Measurements from ENCODE around the gene TTYH2.
"Not testable (repeated sequence)": the region's sequence is repeated elsewhere in the genome, so short reads cannot be mapped to it uniquely, and the experiment has no call there.

TTYH2 gene

GRCh38 chr17:74212913-74213791, at the start of gene TTYH2:
TTYH2 (plus strand) TSS chr17:74213571; CDS start chr17:74213588, 17 bp downstream.
- peak; percentile 28 for DNase-seq

GRCh38 chr17:74163836-74164235, 49.5 kb upstream of the TTYH2 start:
- no peak for DNase-seq

DNA sequence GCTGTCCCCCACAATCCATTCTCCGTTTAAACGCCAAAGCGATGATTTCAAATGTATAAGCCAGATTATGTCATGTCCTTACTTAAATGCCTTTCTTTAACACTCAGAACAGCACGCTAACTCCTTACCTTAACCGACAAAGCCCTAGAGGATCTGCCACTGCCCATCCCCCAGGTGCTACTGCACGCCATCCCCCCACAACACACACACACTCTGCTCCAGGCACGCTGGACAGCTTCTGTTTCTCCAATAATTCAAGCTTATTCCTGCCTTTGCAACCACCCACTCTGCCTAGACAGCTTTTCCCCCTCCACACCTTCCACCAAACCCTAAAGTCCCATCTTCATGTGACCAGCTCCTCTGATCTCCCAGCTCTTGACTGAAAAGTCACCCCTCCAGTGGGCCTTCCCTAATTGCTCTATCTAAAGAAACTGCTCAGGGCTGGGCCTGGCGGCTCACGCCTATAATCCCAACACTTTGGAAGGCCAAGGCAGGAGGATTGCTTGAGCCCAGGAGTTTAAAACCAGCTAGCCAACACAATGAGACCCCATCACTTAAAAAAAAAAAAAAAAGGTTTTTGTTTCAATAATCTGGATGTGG, 48.8 kb upstream of the TTYH2 start:
- no peak for DNase-seq

DNA sequence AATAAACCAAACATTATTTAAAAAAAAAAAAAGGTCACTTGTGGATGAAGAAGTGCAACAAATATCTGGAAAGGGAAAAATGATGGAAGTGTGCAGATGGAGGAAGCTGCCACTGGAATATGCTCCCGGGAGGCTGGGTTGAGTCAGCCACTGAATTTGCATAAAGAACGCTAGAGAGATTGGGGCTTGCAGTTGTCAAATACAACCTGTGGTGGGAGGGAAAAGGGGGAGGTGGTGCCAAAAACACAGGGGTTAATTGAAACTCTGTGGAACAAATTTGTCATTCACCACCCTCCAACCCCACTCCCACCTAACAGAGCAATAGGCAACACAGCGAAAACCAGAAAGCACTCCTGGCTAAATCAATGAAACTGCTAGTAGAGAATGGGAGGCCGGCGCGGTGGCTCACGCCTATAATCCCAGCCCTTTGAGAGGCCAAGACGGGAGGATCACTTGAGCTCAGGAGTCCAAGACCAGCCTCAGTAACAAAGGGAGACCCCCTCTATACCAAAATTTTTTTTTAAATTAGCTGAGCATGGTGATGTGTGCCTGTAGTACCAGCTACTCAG, 47.5 kb upstream of the TTYH2 start:
- no peak for DNase-seq

GRCh38 chr17:74170924-74171323, 42.4 kb upstream of the TTYH2 start:
- no peak for DNase-seq

GRCh38 chr17:74172700-74173099, 40.7 kb upstream of the TTYH2 start:
- peak; percentile 15 for DNase-seq

DNA sequence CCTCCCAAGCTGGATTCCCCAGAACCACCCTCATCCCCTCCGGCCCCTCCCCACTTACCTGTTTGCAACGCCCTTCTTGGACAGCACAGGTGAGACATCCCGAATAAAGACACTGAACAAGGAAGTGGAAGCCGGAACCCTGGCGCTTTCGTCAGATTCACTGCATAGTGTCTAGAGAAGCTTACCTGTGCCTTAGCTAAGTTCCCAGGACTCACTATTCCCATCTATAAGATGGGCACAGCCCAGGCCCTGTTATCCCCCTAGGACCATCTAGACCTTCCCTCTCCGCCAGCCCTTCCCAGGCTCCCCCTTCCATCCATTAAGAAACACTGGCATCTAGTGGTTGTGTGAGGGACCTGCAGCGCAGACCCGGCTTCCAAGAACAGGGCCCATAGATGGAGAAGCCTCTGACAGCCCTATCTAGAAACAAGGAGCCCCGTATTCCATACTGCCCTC, 36.8 kb upstream of the TTYH2 start:
- peak; percentile 61 for DNase-seq

DNA sequence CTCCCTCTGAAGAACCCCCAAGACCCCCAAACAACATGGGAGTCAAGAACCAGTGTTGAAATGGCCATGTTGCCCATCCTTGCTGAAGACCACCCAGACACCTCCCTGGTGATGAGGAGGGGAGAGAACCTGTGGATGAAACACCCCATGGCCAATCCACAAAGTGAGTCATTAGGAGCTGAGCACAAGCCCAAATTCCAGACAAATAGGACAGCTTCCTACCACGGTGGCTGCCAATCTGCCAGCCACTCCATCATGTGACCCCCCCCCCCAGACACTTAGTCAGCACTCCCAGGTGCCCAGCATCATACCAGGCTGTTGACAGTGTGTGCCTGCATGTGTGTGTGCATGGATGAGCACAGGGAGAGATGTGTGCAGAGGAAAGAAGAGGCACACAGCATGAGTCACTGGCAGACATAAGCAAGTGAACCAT, 36.3 kb upstream of the TTYH2 start:
- DNase-seq, result no peak

- DNase-seq, result no peak
These were observed 33.8 kb upstream of the TTYH2 start for GRCh38 chr17:74179576-74179975.

- no peak for DNase-seq
These were observed 33.0 kb upstream of the TTYH2 start for GRCh38 chr17:74180336-74180735.

DNA sequence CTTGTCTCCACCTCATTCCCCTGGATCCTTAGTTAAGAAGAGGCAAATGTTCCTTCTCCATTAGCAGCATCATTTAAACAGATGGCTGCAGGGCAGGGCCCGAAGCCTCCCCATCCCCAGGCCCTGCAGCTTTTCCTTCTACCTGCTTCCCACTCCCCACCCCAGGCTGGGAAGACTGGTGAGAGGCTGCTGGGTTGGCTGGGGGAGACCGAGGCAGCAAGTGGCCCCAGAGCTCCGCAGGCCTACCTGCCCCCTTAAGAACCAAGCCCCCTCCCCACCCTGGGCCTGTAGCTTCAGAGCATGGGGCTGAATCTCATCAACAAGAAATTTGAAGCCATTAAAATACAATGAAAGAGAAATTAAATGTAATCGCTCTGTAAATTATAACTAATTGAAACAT, 32.0 kb upstream of the TTYH2 start:
- no peak for DNase-seq

DNA sequence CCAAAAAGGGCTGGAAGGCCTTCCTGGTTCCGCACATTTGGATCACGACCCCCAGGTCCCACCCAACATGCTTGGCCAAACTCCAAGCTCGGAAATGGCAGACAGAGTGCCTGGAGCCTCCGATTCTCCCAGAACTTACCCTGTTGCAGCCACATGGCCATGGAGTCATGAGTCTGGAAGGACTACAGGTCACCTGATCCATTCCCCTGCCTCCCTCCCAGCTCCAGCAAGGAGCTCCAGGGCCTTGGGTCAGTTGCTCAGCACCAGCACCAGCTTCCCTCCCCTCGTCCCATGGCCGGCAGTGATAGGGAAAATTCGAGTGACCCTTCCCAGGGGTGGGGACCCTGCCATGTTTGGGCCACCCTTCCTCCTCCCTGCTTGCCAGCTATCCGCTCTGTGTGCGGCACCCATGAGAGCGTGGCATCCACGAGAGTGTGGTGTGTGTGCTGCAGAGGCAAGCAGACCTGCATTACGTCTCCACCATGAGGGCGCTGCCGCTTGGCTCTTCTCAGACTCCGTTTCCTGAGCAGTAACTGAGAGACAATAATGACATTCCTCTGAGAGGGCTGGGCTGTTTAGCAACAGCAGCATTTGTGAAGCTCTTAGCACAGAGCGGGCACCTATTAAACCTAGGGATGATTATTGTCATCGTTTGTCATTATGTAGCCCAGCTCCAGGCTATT, 31.2 kb upstream of the TTYH2 start:
- DNase-seq, result no peak

DNA sequence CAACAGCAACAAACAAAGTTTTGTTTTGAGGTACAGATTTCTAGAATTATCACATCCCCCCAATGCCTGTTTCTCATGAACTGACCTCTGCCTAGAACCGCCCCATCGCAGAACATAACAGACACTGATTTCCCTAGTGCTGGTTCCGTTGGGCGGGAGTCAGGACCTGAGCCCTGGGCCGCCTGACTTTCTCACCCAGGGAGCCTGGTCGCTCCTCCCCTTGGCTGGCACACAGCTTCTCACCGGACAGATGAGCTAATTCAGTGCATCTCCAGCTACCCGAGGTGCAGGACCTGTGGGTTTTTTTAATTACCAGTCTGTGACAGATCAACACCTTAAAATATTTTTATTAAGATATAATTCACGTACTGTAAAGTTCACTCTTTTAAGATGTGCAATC, 30.0 kb upstream of the TTYH2 start:
- no peak for DNase-seq

- DNase-seq, result no peak
These were observed 27.7 kb upstream of the TTYH2 start for GRCh38 chr17:74185571-74186185.

- no peak for DNase-seq
These were observed 26.9 kb upstream of the TTYH2 start for GRCh38 chr17:74186498-74186897.

GRCh38 chr17:74187761-74188160, 25.6 kb upstream of the TTYH2 start:
- DNase-seq, result no peak

DNA sequence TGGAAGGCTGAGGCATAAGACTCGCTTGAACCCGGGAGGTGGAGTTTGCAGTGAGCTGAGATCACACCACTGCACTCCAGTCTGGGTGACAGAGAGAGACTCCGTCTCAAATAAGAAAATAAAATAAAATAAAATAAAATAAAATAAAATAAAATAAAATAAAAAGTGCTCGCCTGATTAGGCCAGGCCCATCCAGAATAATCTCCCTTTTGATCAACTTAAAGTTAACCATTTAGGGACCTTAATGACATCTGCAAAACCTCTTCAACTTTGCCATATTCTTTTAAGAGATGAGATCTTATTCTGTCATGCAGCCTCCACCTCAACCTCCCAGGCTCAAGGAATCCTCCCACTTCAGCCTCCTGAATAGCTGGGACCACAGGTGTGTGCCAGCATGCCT, 24.7 kb upstream of the TTYH2 start:
- DNase-seq, result not testable (repeated sequence)

DNA sequence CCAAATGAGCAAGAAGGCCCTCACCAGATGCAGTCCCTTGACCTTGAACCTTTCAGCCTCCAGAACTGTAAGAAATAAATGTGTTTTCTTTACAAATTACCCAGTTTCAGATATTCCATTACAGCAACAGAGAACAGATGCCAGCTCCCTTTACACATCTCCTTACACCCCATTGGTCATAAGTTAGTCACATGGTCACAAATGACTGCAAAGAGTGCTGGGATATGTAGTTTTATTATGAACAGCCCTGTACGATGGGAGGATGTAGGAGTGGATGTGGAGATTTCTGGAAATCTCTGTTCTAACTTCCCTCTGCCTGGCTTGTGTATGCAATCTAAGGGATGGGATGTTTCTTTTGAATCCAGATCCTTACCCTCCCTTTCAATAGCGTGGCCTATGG, 23.2 kb upstream of the TTYH2 start:
- peak; percentile 46 for DNase-seq

DNA sequence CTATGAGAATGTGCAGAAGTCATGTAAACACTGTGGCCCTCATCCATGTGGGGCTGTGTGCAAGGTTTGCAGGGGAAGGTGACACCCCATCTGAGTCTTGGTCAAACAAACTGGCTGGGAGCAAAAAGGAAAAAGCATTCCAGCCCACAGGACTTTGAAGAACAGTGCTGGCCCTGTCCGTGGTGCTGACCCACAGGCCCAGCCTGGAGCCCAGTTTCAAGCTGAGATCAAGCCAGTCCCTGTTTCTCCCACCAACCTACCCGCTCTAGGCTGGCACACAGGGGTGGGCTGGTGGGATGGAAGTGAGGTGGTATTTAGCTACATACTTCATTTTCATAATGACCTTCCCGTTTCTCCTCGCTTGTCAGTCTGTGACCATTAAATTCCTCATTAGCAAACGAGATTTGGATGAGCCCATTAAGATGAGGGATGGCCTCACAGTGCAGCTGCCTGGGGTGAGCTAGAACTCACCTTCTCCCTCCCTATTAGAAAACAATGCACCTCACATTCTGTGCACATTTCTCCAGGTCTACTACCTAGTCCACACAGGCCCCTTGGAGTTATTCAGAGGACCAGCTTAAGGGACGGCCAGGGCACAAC, 22.5 kb upstream of the TTYH2 start:
- no peak for DNase-seq

- peak; percentile 64 for DNase-seq
These were observed 20.2 kb upstream of the TTYH2 start for GRCh38 chr17:74192950-74193781.

GRCh38 chr17:74194682-74195081, 18.7 kb upstream of the TTYH2 start:
- no peak for DNase-seq
